ENCODE data around the gene KRT20.
"Not testable (repeated sequence)": the region's sequence is repeated elsewhere in the genome, so short reads cannot be mapped to it uniquely, and the experiment has no call there.

KRT20 gene

DNA sequence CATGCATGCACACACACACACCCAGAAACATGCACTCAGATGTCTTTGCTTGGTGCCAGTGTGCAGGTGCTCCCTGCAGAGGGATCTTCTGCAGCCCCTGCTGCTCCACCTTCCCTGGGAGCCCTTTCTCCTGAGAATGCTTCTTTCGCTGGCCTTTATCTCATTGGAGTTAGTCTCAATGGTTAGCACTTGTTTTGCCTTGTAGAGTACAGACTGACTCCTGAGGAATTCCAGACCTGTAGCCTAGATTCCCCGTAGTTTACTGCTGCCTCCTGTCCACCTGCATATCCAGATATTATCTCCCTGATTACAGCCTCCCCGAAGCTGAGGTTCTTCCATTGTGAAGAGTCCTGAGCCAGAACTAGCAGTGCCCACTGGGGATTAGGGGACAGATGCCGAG, 14.9 kb downstream of the KRT20 start:
- DNase-seq (ENCODE audit: low read depth): no peak
- TF ChIP-seq, protein P1, sequence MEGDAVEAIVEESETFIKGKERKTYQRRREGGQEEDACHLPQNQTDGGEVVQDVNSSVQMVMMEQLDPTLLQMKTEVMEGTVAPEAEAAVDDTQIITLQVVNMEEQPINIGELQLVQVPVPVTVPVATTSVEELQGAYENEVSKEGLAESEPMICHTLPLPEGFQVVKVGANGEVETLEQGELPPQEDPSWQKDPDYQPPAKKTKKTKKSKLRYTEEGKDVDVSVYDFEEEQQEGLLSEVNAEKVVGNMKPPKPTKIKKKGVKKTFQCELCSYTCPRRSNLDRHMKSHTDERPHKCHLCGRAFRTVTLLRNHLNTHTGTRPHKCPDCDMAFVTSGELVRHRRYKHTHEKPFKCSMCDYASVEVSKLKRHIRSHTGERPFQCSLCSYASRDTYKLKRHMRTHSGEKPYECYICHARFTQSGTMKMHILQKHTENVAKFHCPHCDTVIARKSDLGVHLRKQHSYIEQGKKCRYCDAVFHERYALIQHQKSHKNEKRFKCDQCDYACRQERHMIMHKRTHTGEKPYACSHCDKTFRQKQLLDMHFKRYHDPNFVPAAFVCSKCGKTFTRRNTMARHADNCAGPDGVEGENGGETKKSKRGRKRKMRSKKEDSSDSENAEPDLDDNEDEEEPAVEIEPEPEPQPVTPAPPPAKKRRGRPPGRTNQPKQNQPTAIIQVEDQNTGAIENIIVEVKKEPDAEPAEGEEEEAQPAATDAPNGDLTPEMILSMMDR (conservative IDR thresholded peaks at IDR 0.05; ENCODE audit: low read depth, low read length): no peak
- no peak overlapping the region for H3K4me3 ChIP-seq (ENCODE audit: low read length)

DNA sequence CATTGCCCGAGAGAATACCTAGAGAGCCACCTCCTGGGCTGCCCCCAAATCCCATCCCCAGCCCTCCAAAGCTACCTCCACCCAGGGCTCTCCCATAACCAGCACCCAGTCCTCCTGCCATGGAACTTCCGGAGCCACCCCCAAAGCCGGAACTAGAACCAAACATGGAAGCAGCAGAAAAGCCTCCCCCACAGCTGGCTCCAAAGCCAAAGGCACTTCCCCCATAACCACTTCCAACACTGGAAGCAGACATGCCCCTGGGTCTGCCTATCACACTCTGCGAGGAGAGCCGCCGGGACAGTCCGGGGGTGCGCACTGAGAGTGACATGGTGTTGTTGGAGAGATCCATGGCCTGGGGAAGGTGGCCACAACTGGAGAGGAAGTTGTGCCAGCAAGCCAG, 18.2 kb downstream of the KRT20 start, which contains the start of gene KRT12:
TSS of gene KRT12 (minus strand) at position 386 of the 400 bp plus-strand sequence. CDS start at position 349, 37 bp downstream.
- no peak within 1 kb of the TSS for H3K4me3 ChIP-seq (ENCODE audit: low read length)
- DNase-seq (ENCODE audit: low read depth): no peak
- TF ChIP-seq, protein P1 (conservative IDR thresholded peaks at IDR 0.05; ENCODE audit: low read depth, low read length): no peak

DNA sequence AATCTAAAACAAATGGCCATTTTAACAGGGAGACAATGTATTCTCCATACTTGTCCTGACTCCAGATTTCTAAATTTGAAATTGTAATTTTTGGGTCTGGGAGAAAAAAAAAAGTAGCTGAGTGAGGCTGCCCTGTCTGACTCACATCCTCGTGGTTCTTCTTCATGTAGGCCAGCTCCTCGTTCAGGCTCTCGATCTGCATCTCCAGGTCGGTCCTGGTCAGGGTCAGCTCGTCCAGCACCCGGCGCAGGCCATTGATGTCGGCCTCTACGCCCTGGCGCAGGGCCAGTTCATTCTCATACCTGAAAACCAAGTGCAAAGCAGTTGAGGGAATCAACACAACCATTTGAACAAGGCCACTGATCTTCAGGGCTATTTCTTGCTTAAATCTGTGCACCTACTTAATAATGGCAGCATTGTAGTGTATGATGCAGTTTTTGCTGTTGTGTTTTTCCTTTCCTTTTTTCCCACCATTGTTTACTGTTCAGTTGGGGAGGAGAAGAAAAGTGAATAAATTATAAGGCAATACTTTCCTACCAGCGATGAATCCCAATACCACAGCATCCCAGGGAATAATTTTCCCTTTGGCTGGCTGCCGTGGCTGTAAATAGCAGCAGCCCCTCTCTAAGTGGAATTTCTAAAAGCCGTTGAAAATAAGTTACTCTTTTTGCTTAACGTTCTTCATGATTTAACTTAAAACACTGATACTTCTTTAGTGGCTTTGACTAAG, 20.2 kb downstream of the KRT20 start:
- H3K4me3 ChIP-seq (ENCODE audit: low read length): no peak overlapping the region
- TF ChIP-seq, protein P1 (conservative IDR thresholded peaks at IDR 0.05; ENCODE audit: low read depth, low read length): no peak
- DNase-seq (ENCODE audit: low read depth): no peak

DNA sequence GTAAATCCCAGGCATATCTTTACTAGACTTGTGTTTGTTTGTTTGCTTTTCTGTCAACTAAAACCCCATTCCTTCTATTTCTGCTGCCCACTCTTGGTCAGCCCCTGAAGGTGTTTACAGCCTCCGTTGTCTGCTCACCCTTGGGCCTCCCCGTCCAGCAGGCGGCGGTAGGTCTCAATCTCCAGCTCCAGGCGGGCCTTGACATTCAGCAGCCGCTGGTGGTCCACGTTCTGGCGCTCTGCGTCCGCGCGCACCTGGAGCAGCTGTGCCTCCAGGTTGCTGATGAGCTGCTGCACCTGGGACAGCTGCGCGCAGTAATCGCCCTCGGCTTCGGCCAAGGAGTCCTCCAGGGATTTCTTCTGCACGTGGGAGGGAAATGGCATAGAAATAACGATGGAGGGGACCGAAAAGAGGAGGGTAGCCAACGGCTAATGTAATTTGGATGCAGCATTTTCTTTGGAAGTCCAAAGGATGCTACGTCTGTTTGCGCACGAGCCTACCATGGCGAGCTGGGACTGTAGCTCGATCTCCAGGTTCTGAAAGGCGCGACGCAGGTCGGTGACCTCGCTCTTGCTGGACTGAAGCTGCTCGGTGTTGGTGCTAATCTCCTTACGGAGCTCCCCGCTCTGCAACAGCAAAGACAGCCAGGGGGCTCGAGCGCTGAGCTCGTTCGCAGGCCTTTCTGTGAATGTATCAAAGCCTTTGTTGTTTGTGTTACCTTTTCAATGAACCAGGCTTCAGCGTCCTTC, 21.9 kb downstream of the KRT20 start:
- DNase-seq (ENCODE audit: low read depth): no peak
- H3K4me3 ChIP-seq (ENCODE audit: low read length): no peak overlapping the region
- TF ChIP-seq, protein P1 (conservative IDR thresholded peaks at IDR 0.05; ENCODE audit: low read depth, low read length): peak; percentile 56

DNA sequence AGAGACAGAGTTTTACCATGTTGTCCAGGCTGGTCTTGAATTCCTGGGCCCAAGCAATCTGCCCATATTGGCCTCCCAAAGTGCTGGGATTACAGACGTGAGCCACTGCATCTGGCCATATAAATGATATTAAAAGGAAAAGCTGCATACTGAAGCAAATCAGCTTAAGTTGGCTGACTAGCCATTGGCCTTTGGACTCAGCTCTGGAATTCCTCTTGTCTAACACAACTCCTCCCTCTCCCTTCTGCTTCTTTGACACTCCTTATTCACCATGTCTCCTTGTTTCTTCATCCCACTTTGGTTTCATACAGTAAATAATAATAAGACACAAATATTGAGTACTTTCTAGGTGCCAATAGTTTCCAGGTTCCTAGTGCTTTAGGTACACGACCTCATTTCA, 25.5 kb downstream of the KRT20 start:
- no peak overlapping the region for H3K4me3 ChIP-seq (ENCODE audit: low read length)
- peak; percentile 7 for DNase-seq (ENCODE audit: low read depth)
- TF ChIP-seq, protein P1 (conservative IDR thresholded peaks at IDR 0.05; ENCODE audit: low read depth, low read length): no peak

DNA sequence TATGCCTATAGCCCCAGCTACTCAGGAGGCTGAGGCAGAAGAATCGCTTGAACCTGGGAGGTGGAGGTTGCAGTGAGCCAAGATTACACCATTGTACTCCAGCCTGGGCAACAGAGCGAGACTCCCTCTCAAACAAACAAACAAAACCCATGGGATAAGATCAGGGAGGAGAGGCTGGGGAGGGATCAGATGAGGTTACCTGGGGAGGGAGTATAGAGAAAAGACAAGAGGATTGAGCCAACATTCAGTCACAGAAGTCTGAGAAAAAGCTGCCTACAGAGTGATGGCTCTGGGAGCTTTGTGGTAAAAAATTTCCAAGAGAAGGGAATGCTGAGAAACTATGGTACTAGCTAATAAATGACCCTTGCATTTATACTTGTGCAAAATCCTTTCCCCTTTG, 26.4 kb downstream of the KRT20 start:
- not testable (repeated sequence) for H3K4me3 ChIP-seq (ENCODE audit: low read length); DNase-seq (ENCODE audit: low read depth)

DNA sequence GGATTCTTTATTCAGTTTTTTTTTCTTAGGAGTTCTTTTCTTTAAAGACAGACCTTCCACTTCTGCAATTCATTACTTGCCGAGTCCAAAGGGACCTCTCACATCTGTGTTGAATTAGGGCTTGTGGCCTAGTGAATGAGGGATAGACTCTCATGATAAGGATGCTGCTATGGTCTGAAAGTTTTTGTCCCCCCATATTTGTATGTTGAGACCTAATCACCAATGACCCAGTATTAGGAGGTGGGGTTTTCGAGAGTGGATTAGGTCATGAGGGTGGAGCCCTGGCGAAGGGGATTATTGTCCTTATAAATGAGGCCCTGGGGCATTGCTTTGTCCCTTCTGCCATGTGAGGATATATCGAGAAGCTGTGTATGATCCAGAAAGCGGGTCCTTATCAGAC, 27.5 kb downstream of the KRT20 start:
- DNase-seq (ENCODE audit: low read depth): no peak
- TF ChIP-seq, protein P1 (conservative IDR thresholded peaks at IDR 0.05; ENCODE audit: low read depth, low read length): no peak
- no peak overlapping the region for H3K4me3 ChIP-seq (ENCODE audit: low read length)
